A549 (cell line): ENCODE data around the gene TMC5. TPM values are rescaled to one million over a fixed set of nuclear protein-coding genes. Genes with fewer than 3 reads are reported as not detected.
A peak's percentile ranks its signal among the peaks of the same experiment; 100 is the strongest.

ENCODE experiments used
- ATAC-seq, 2 experiments: fragments of 200-7000 bp in 1 of 2; fragments of >200 bp in 1 of 2; cut with Nextera tagmentation in 1 of 2; cut with Tn5 transposase in 1 of 2; 3 replicates each; pipeline versions ENCODE4 v1.8.0 to v1.9.1; 2018 to 2020; ENCODE audit warnings: mild to moderate bottlenecking in 1 of 2, moderate library complexity in 1 of 2
- CTCF ChIA-PET: fragments of 300-600 bp; sonication (Branson Sonifier 250); formaldehyde crosslinking; extraction: SDS; loops from one replicate; lab custom pipeline; 2021; ENCODE audit warnings: antibody characterized with exemption, inconsistent platforms; lab: Yijun Ruan, JAX
- POLR2A ChIA-PET: fragments of 350-600 bp; formaldehyde crosslinking; extraction: SDS; loops from one replicate; lab custom pipeline; 2021; ENCODE audit warnings: antibody characterized with exemption, inconsistent platforms; lab: Yijun Ruan, JAX
- DNase-seq, 2 experiments: peaks; one replicate each; pipeline versions ENCODE4 v3.0.0 to v3.0.0-alpha.2; 2011 to 2016; ENCODE audit warnings: low read depth in 1 of 2, low spot score in 1 of 2
- FAIRE-seq: peaks from 2 replicates; lab custom pipeline; 2011; peaks lifted over from hg19 to GRCh38; lab: Jason Lieb, UNC
- H3K27ac ChIP-seq, 2 experiments: fragments of >200 bp; sonication (Bioruptor Twin); formaldehyde crosslinking; 3 replicates each; pipeline ENCODE4 v1.5.1; 2016 to 2017
- H3K4me1 ChIP-seq: fragments of >200 bp; sonication (Bioruptor Twin); formaldehyde crosslinking; 3 replicates; pipeline ENCODE4 v1.6.1; 2016
- H3K4me2 ChIP-seq: fragments of >200 bp; sonication (Bioruptor Twin); formaldehyde crosslinking; 3 replicates; pipeline ENCODE4 v1.6.1; 2016
- H3K4me3 ChIP-seq: fragments of >200 bp; sonication (Bioruptor Twin); formaldehyde crosslinking; 3 replicates; pipeline ENCODE4 v1.5.1; 2016
- H3K9me3 ChIP-seq: fragments of >200 bp; sonication (Bioruptor Twin); formaldehyde crosslinking; 3 replicates; pipeline ENCODE4 v1.6.1; 2016
- BHLHE40 ChIP-seq: IDR thresholded peaks from 2 replicates; pipeline ENCODE4 v1.6.1; 2012; ENCODE audit warnings: low read depth, low read length, inconsistent platforms
- CBX8 ChIP-seq: fragments of 200-600 bp; sonication (generic); IDR thresholded peaks from 2 replicates; pipeline ENCODE4 v1.6.1; 2016
- CEBPB ChIP-seq, 2 experiments: fragments of >200 bp in 1 of 2; sonication (Bioruptor Twin) in 1 of 2; formaldehyde crosslinking in 1 of 2; IDR thresholded peaks; 2 replicates each; pipeline ENCODE4 v1.6.1; 2012 to 2016
- CHD2 ChIP-seq: fragments of 150-350 bp; IDR thresholded peaks from 2 replicates; pipeline ENCODE4 v1.6.1; 2014; ENCODE audit warnings: low read length; ENCODE audit not compliant: partially characterized antibody
- ESRRA ChIP-seq: fragments of 150-350 bp; IDR thresholded peaks from 2 replicates; pipeline ENCODE4 v1.6.1; 2014; ENCODE audit warnings: mild to moderate bottlenecking, low read length, borderline replicate concordance
- GATA3 ChIP-seq: IDR thresholded peaks from 2 replicates; pipeline ENCODE4 v1.6.1; 2012; ENCODE audit warnings: borderline replicate concordance
- HDAC2 ChIP-seq: fragments of 200-600 bp; sonication (generic); IDR thresholded peaks from 2 replicates; pipeline ENCODE4 v1.6.1; 2016
- HEYL ChIP-seq: fragments of 250-450 bp; sonication (Bioruptor Pico); IDR thresholded peaks from 2 replicates; pipeline ENCODE4 v1.8.0; 2021; ENCODE audit warnings: mild to moderate bottlenecking, moderate library complexity
- HOXB5 ChIP-seq: fragments of 250-450 bp; sonication (Bioruptor Pico); IDR thresholded peaks from 2 replicates; pipeline ENCODE4 v1.5.0; 2020; ENCODE audit warnings: mild to moderate bottlenecking, moderate library complexity
- JUNB ChIP-seq: fragments of >200 bp; sonication (Bioruptor Twin); formaldehyde crosslinking; IDR thresholded peaks from 2 replicates; pipeline ENCODE4 v1.6.1; 2016
- KDM5A ChIP-seq: fragments of 200-600 bp; sonication (generic); IDR thresholded peaks from 2 replicates; pipeline ENCODE4 v1.6.1; 2016; ENCODE audit warnings: antibody characterized with exemption, mild to moderate bottlenecking
- POLR2A ChIP-seq: IDR thresholded peaks from 2 replicates; pipeline ENCODE4 v1.6.1; 2012; ENCODE audit warnings: mild to moderate bottlenecking, low read length
- RAD21 ChIP-seq, 2 experiments: fragments of >200 bp in 1 of 2; sonication (Bioruptor Twin) in 1 of 2; formaldehyde crosslinking in 1 of 2; IDR thresholded peaks in 1 of 2; conservative IDR thresholded peaks in 1 of 2; 2 replicates in 1 of 2; 3 replicates in 1 of 2; pipeline ENCODE4 v1.6.1; 2012 to 2018; ENCODE audit warnings: inconsistent platforms in 1 of 2
- SREBF2 ChIP-seq: fragments of 450-650 bp; IDR thresholded peaks from 2 replicates; pipeline ENCODE4 v1.6.1; 2014; ENCODE audit warnings: mild to moderate bottlenecking, moderate library complexity
- TFCP2L1 ChIP-seq: fragments of 250-450 bp; sonication (Bioruptor Pico); IDR thresholded peaks from 2 replicates; pipeline ENCODE4 v1.5.0; 2021; ENCODE audit warnings: mild to moderate bottlenecking
- ZC3H11A ChIP-seq: fragments of 450-650 bp; IDR thresholded peaks from 2 replicates; pipeline ENCODE4 v1.6.1; 2014; ENCODE audit warnings: antibody characterized with exemption, mild to moderate bottlenecking
- ZFP36 ChIP-seq: fragments of 450-650 bp; IDR thresholded peaks from 2 replicates; pipeline ENCODE4 v1.6.1; 2014; ENCODE audit warnings: borderline replicate concordance; ENCODE audit not compliant: partially characterized antibody
- ZSCAN20 ChIP-seq: fragments of 250-450 bp; sonication (Bioruptor Pico); IDR thresholded peaks from 2 replicates; pipeline ENCODE4 v1.8.0; 2022; ENCODE audit warnings: mild to moderate bottlenecking, moderate library complexity
- WGBS: methylation state at CpG from one replicate; pipeline ENCODE4 v1.1.6; 2017; ENCODE audit errors: missing lambda C conversion rate; 5-methylcytosine and 5-hydroxymethylcytosine counted together
- polyA plus RNA-seq, 4 experiments: library from polyadenylated mRNA; depleted of rRNA in 3 of 4; stranded (reverse); fragments of >200 nt; fragmentation: RNase III in 1 of 4; extraction: RNeasy Plus Mini Kit Qiagen cat#74134 plus additional on column Dnase treatment in 1 of 4; gene quantifications; 2 replicates in 3 of 4; 3 replicates in 1 of 4; pipeline ENCODE4 v1.2.3, GENCODE V29; 2011 to 2017
- TF ChIP-seq, protein P1 (sequence below): fragments of >200 bp; sonication (Bioruptor Twin); formaldehyde crosslinking; IDR thresholded peaks from 2 replicates; pipeline ENCODE4 v1.6.1; 2016
- TF ChIP-seq, protein P2 (sequence below): fragments of 150-350 bp; IDR thresholded peaks from 2 replicates; pipeline ENCODE4 v1.6.1; 2014; ENCODE audit warnings: low read depth, mild to moderate bottlenecking, low read length
- TF ChIP-seq, protein P3 (sequence below): fragments of 250-450 bp; sonication (Bioruptor Pico); IDR thresholded peaks from 2 replicates; pipeline ENCODE4 v1.5.0; 2020; ENCODE audit warnings: low read depth, mild to moderate bottlenecking, moderate library complexity
- TF ChIP-seq, protein P4 (sequence below): IDR thresholded peaks from 2 replicates; pipeline ENCODE4 v1.6.1; 2012; ENCODE audit warnings: low read depth, borderline replicate concordance
- TF ChIP-seq, protein P5 (sequence below): fragments of 450-650 bp; IDR thresholded peaks from 2 replicates; pipeline ENCODE4 v1.6.1; 2014; ENCODE audit warnings: antibody characterized with exemption

The TMC5 gene
- polyA plus RNA-seq, 2 of the 4 experiments (the other 2 are of a cell fraction): 8.3 to 17.1 TPM

DNA sequence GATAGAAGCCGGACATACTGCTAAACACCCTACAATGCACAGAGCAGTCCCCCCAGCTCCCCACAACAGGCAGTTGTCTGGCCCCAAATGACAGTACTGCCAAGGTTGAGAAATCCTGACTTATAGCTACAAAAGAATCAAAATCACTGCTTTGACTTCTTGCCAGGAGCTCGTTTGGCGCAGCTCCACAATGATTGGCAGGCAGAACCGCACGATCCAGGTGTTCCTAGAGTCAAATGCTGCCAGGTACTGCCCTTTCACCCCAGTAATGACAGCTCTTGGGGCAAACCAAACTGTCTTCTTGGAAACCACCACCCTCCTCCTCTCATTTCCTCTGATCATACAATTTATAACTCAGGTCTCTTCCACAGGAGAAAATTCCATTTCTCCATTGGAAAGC is 2.2 kb upstream of the TMC5 start:
- no peak for DNase-seq
- Histone ChIP-seq H3K27ac (peak overlapping the region in 1 of 2 experiments; percentile 65; a peak in 3 of 6 replicates), H3K4me1 (peaks cover 63% of the 10 kb centered on the region), H3K4me3 (no peak overlapping the region), H3K9me3 (peaks cover 7% of the 10 kb centered on the region; the same call in 2 of the 3 replicates), H3K4me2 (peak overlapping the region; percentile 21; the same call in 1 of the 3 replicates)
- TF ChIP-seq ESRRA (no peak), POLR2A (no peak), TFCP2L1 (CRISPR knock-in tag) (no peak), RAD21 (conservative IDR thresholded peaks at IDR 0.05 in 1 of 2, IDR thresholded peaks at IDR 0.05 in 1 of 2) (no peak), HOXB5 (CRISPR knock-in tag) (no peak), BHLHE40 (no peak), JUNB (no peak), ZFP36 (no peak), CBX8 (no peak), KDM5A (no peak), ZC3H11A (no peak), HDAC2 (no peak), CHD2 (no peak), SREBF2 (no peak), GATA3 (no peak), ZSCAN20 (CRISPR knock-in tag) (no peak)
- TF ChIP-seq, protein P1, sequence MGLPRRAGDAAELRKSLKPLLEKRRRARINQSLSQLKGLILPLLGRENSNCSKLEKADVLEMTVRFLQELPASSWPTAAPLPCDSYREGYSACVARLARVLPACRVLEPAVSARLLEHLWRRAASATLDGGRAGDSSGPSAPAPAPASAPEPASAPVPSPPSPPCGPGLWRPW: no peak
- TF ChIP-seq, protein P2, sequence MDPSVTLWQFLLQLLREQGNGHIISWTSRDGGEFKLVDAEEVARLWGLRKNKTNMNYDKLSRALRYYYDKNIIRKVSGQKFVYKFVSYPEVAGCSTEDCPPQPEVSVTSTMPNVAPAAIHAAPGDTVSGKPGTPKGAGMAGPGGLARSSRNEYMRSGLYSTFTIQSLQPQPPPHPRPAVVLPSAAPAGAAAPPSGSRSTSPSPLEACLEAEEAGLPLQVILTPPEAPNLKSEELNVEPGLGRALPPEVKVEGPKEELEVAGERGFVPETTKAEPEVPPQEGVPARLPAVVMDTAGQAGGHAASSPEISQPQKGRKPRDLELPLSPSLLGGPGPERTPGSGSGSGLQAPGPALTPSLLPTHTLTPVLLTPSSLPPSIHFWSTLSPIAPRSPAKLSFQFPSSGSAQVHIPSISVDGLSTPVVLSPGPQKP: no peak
- TF ChIP-seq, protein P3, sequence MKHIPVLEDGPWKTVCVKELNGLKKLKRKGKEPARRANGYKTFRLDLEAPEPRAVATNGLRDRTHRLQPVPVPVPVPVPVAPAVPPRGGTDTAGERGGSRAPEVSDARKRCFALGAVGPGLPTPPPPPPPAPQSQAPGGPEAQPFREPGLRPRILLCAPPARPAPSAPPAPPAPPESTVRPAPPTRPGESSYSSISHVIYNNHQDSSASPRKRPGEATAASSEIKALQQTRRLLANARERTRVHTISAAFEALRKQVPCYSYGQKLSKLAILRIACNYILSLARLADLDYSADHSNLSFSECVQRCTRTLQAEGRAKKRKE (CRISPR knock-in tag): no peak
- TF ChIP-seq, protein P4, sequence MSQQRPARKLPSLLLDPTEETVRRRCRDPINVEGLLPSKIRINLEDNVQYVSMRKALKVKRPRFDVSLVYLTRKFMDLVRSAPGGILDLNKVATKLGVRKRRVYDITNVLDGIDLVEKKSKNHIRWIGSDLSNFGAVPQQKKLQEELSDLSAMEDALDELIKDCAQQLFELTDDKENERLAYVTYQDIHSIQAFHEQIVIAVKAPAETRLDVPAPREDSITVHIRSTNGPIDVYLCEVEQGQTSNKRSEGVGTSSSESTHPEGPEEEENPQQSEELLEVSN: no peak
- no peak for ATAC-seq
- ChIA-PET POLR2A (no interaction called here), CTCF (interaction anchor here (0.6 to 3.1 kb wide), 5 partner anchors 13 to 140 kb away, joined by 3 to 22 read pairs (median 3); partner anchors contain the start of gene VPS35L)
- WGBS: 71% methylated on average over 5 of the region's 5 CpGs
- FAIRE-seq: no peak

DNA sequence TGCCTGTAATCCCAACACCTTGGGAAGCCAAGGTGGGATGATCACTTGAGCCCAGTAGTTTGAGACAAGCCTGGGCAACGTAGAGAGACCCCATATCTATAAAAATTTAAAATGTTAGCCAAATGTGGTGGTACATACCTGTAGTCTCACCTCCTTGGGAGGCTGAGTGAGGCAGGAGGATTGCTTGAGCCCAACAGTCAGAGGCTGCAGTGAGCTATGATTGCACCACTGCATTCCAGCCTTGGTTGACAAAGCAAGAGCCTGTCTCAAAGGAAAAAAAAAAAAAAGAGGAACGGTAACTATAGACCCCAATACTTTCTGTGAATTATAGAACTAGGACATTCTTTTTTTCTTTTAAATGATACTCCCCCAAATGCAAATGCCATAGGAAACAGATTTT is 1.8 kb upstream of the TMC5 start:
- DNase-seq (no peak), ATAC-seq (no peak), FAIRE-seq (no peak)
- Histone ChIP-seq H3K4me1 (peaks cover 63% of the 10 kb centered on the region), H3K4me2 (peak overlapping the region; percentile 21; the same call in 2 of the 3 replicates), H3K9me3 (peaks cover 11% of the 10 kb centered on the region; the same call in 2 of the 3 replicates), H3K27ac (peak overlapping the region in 1 of 2 experiments; percentile 65; a peak in 3 of 6 replicates), H3K4me3 (no peak overlapping the region)
- POLR2A ChIA-PET: no interaction called here
- TF ChIP-seq CEBPB (IDR thresholded peaks at IDR 0.05) (peak in 1 of 2 experiments; percentile 47; a peak in 1 of 4 replicates), CBX8 (no peak), HEYL (CRISPR knock-in tag) (no peak)
- TF ChIP-seq, protein P5, sequence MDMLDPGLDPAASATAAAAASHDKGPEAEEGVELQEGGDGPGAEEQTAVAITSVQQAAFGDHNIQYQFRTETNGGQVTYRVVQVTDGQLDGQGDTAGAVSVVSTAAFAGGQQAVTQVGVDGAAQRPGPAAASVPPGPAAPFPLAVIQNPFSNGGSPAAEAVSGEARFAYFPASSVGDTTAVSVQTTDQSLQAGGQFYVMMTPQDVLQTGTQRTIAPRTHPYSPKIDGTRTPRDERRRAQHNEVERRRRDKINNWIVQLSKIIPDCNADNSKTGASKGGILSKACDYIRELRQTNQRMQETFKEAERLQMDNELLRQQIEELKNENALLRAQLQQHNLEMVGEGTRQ: no peak
- TF ChIP-seq, protein P1: no peak
- 56% methylated on average over 2 of the region's 2 CpGs for WGBS
- CTCF ChIA-PET: interaction anchor here (0.6 to 3.1 kb wide), 6 partner anchors 14 to 139 kb away, joined by 3 to 22 read pairs (median 3); partner anchors contain the start of gene VPS35L
